Nephron (organoid): ENCODE measurements around the gene CHTF18.

Source experiments
- H3K27ac Mint-ChIP-seq, 3 experiments: 2 replicates each; pipeline ENCODE4 v1.8.0; 2020; ENCODE audit warnings: mixed read lengths in 3 of 3, mild to moderate bottlenecking in 2 of 3, moderate library complexity in 1 of 3
- H3K27me3 Mint-ChIP-seq: 2 replicates; pipeline ENCODE4 v1.8.0; 2021; ENCODE audit warnings: low read depth, mild to moderate bottlenecking, moderate library complexity, mixed read lengths
- H3K36me3 Mint-ChIP-seq: 2 replicates; pipeline ENCODE4 v1.8.0; 2020; ENCODE audit warnings: low read depth, mixed read lengths
- H3K4me1 Mint-ChIP-seq: 2 replicates; pipeline ENCODE4 v1.8.0; 2020; ENCODE audit warnings: mixed read lengths
- H3K4me3 Mint-ChIP-seq, 3 experiments: 2 replicates each; pipeline ENCODE4 v1.8.0; 2020; ENCODE audit warnings: mild to moderate bottlenecking in 3 of 3, mixed read lengths in 3 of 3, moderate library complexity in 2 of 3
- H3K9me3 Mint-ChIP-seq: 2 replicates; pipeline ENCODE4 v1.8.0; 2020; ENCODE audit warnings: mixed read lengths
- CTCF ChIP-seq, 3 experiments: fragments of 200-600 bp; sonication (generic); IDR thresholded peaks; one replicate each; pipeline ENCODE4 v1.5.0; 2021; ENCODE audit warnings: antibody characterized with exemption in 3 of 3; ENCODE audit not compliant: unreplicated experiment in 3 of 3

CHTF18 gene

GRCh38 chr16:766008-766819 lies 22.2 kb upstream of the CHTF18 start:
- Mint-ChIP-seq H3K36me3 (no peaks in the 10 kb centered on the region), H3K4me3 (no peak overlapping the region), H3K4me1 (no peaks in the 10 kb centered on the region), H3K27me3 (peaks cover 2% of the 10 kb centered on the region), H3K27ac (no peak overlapping the region), H3K9me3 (no peaks in the 10 kb centered on the region)
- TF ChIP-seq CTCF (IDR thresholded peaks at IDR 0.05; ENCODE audit: unreplicated experiment in 3 of 3): no peak

GRCh38 chr16:766820-767640 lies 21.4 kb upstream of the CHTF18 start:
- no peak overlapping the region for H3K27ac Mint-ChIP-seq
- H3K4me3 Mint-ChIP-seq: no peak overlapping the region
- H3K27me3 Mint-ChIP-seq: peaks cover 5% of the 10 kb centered on the region
- H3K4me1 Mint-ChIP-seq: no peaks in the 10 kb centered on the region
- no peak for TF ChIP-seq CTCF (IDR thresholded peaks at IDR 0.05; ENCODE audit: unreplicated experiment in 3 of 3)
- H3K9me3 Mint-ChIP-seq: no peaks in the 10 kb centered on the region
- no peaks in the 10 kb centered on the region for H3K36me3 Mint-ChIP-seq

GRCh38 chr16:767743-768235 lies 20.6 kb upstream of the CHTF18 start:
- no peak overlapping the region for H3K4me3 Mint-ChIP-seq
- no peaks in the 10 kb centered on the region for H3K9me3 Mint-ChIP-seq
- H3K36me3 Mint-ChIP-seq: no peaks in the 10 kb centered on the region
- TF ChIP-seq CTCF (IDR thresholded peaks at IDR 0.05; ENCODE audit: unreplicated experiment in 3 of 3): no peak
- H3K4me1 Mint-ChIP-seq: no peaks in the 10 kb centered on the region
- no peak overlapping the region for H3K27ac Mint-ChIP-seq
- H3K27me3 Mint-ChIP-seq: peaks cover 5% of the 10 kb centered on the region

- Mint-ChIP-seq H3K27me3 (peaks cover 5% of the 10 kb centered on the region), H3K9me3 (no peaks in the 10 kb centered on the region), H3K36me3 (no peaks in the 10 kb centered on the region), H3K27ac (no peak overlapping the region), H3K4me3 (no peak overlapping the region), H3K4me1 (no peaks in the 10 kb centered on the region)
- TF ChIP-seq CTCF (IDR thresholded peaks at IDR 0.05; ENCODE audit: unreplicated experiment in 3 of 3): no peak
Observed at GRCh38 chr16:768428-768827, 20.0 kb upstream of the CHTF18 start.

GRCh38 chr16:769184-769784 lies 19.1 kb upstream of the CHTF18 start:
- Mint-ChIP-seq H3K4me1 (no peaks in the 10 kb centered on the region), H3K36me3 (no peaks in the 10 kb centered on the region), H3K4me3 (no peak overlapping the region), H3K27ac (no peak overlapping the region), H3K9me3 (no peaks in the 10 kb centered on the region), H3K27me3 (peaks cover 5% of the 10 kb centered on the region)
- no peak for TF ChIP-seq CTCF (IDR thresholded peaks at IDR 0.05; ENCODE audit: unreplicated experiment in 3 of 3)
